Motor neuron (in vitro differentiated cells): Measurements from ENCODE around the gene ATMIN. TPM values are rescaled to one million over a fixed set of nuclear protein-coding genes. Genes with fewer than 3 reads are reported as not detected.

Experiments
- ATAC-seq, 8 experiments: fragments of 200-7000 bp; cut with Tn5 transposase; replicated peaks in 6 of 8; 2 replicates each; pipeline ENCODE4 v1.8.0; 2021; ENCODE audit warnings: mild to moderate bottlenecking in 8 of 8, moderate library complexity in 8 of 8
- H3K27ac ChIP-seq, 2 donors: fragments of 250-450 bp; sonication (Bioruptor Pico); 2 replicates each; pipeline ENCODE4 v1.9.0; 2021; ENCODE audit warnings: antibody characterized with exemption in 2 of 2, mild to moderate bottlenecking in 2 of 2, moderate library complexity in 1 of 2
- H3K4me1 ChIP-seq, 2 donors: fragments of 250-450 bp; sonication (Bioruptor Pico); replicated peaks in 1 of 2; 2 replicates each; pipeline ENCODE4 v1.6.1; 2021; ENCODE audit warnings: antibody characterized with exemption in 2 of 2, mild to moderate bottlenecking in 2 of 2, moderate library complexity in 1 of 2
- H3K4me3 ChIP-seq, 5 donors: fragments of 250-450 bp; sonication (Bioruptor Pico); 2 replicates each; pipeline ENCODE4 v1.9.0; 2021; ENCODE audit warnings: antibody characterized with exemption in 5 of 5, mild to moderate bottlenecking in 5 of 5, moderate library complexity in 4 of 5
- WGBS, 10 experiments: fragments of 450-650 bp; shearing (Covaris generic); methylation state at CpG; one replicate each; pipeline ENCODE4 v1.0.0; 2022; 5-methylcytosine and 5-hydroxymethylcytosine counted together
- in situ Hi-C, 9 experiments: fragments of 400-800 bp; cut with MboI; loops; one replicate each; pipeline ENCODE4 v1.15.0; 2021; ENCODE audit warnings: low sequenced_read_pairs in 9 of 9, low pct_unique_long_range_greater_than_20kb in 2 of 9; ENCODE audit not compliant: unreplicated experiment in 9 of 9
- total RNA-seq, 8 experiments: library from RNA; unstranded; fragments of 300-600 nt; gene quantifications; 2 replicates each; pipeline versions ENCODE4 v1.2.3 to v1.2.4, GENCODE V29; 2022

The ATMIN gene
- total RNA-seq, 8 experiments from 2014 or later, result 28.7 to 54.3 (median 31.4) TPM

- no peak for ATAC-seq
- peaks cover 0 to 11% of the 10 kb centered on the region in 2 donors for H3K4me1 ChIP-seq
- in situ Hi-C loops, result no loop called here
- H3K4me3 ChIP-seq, result no peak overlapping the region
- WGBS, 10 experiments, result 57 to 81% (median 73%) methylated on average over 3 to 9 of the region's 9 CpGs; no CpG with 5 or more reads in 1 of the 10 experiments
- no peak overlapping the region for H3K27ac ChIP-seq
Observed at GRCh38 chr16:80997139-80997798, 38.4 kb upstream of the ATMIN start.

GRCh38 chr16:80997964-80998620, 37.5 kb upstream of the ATMIN start:
- 89 to 100% (median 96%) methylated on average over 2 to 7 of the region's 7 CpGs for WGBS, 10 experiments
- in situ Hi-C loops, result no loop called here
- H3K4me1 ChIP-seq, result peaks cover 0 to 9% of the 10 kb centered on the region in 2 donors

GRCh38 chr16:81000873-81001272, 34.8 kb upstream of the ATMIN start:
- no peak overlapping the region for H3K4me3 ChIP-seq
- 74 to 100% (median 93%) methylated on average over 1 to 3 of the region's 3 CpGs for WGBS, 10 experiments
- H3K4me1 ChIP-seq, result peaks cover 7 to 10% of the 10 kb centered on the region in 2 donors
- no peak for ATAC-seq
- in situ Hi-C loops, result loop anchor here in 2 of 9 experiments (25.0 kb wide), 1 partner anchor 736 kb away; no protein-coding TSS in a partner anchor
- no peak overlapping the region for H3K27ac ChIP-seq

More at GRCh38 chr16:80997964-80998620, 37.5 kb upstream of the ATMIN start:
- no peak overlapping the region for H3K27ac ChIP-seq
- H3K4me3 ChIP-seq, result no peak overlapping the region
- ATAC-seq, result no peak

GRCh38 chr16:81001330-81001729, 34.3 kb upstream of the ATMIN start:
- peaks cover 7 to 10% of the 10 kb centered on the region in 2 donors for H3K4me1 ChIP-seq
- no peak overlapping the region for H3K4me3 ChIP-seq
- WGBS, 10 experiments, result 19 to 90% (median 60%) methylated on average over 3 to 5 of the region's 5 CpGs; no CpG with 5 or more reads in 1 of the 10 experiments
- ATAC-seq, result peak in 1 of 8 experiments; percentile 13
- no peak overlapping the region for H3K27ac ChIP-seq
- in situ Hi-C loops, result loop anchor here in 2 of 9 experiments (25.0 kb wide), 1 partner anchor 736 kb away; no protein-coding TSS in a partner anchor

- 60 to 100% (median 95%) methylated on average over 2 to 4 of the region's 4 CpGs; no CpG with 5 or more reads in 2 of the 10 experiments for WGBS, 10 experiments
- Histone ChIP-seq H3K27ac (no peak overlapping the region), H3K4me3 (no peak overlapping the region), H3K4me1 (peaks cover 9 to 10% of the 10 kb centered on the region in 2 donors)
- in situ Hi-C loops, result loop anchor here in 2 of 9 experiments (25.0 kb wide), 1 partner anchor 734 kb away; no protein-coding TSS in a partner anchor
- no peak for ATAC-seq
Observed at GRCh38 chr16:81003064-81003463, 32.6 kb upstream of the ATMIN start.

- in situ Hi-C loops, result loop anchor here in 2 of 9 experiments (25.0 kb wide), 1 partner anchor 733 kb away; no protein-coding TSS in a partner anchor
- H3K4me3 ChIP-seq, result no peak overlapping the region
- no peak for ATAC-seq
- 55 to 100% (median 94%) methylated on average over 1 to 10 of the region's 11 CpGs; no CpG with 5 or more reads in 2 of the 10 experiments for WGBS, 10 experiments
- H3K4me1 ChIP-seq, result peaks cover 10 to 13% of the 10 kb centered on the region in 2 donors
- H3K27ac ChIP-seq, result no peak overlapping the region
Observed at GRCh38 chr16:81003610-81004460, 31.8 kb upstream of the ATMIN start.

GRCh38 chr16:81004646-81005353, 30.8 kb upstream of the ATMIN start:
- peaks cover 10 to 13% of the 10 kb centered on the region in 2 donors for H3K4me1 ChIP-seq
- in situ Hi-C loops, result loop anchor here in 2 of 9 experiments (25.0 kb wide), 1 partner anchor 733 kb away; no protein-coding TSS in a partner anchor
- H3K4me3 ChIP-seq, result peak overlapping the region in 4 of 5 donors; percentile 1 to 56 (median 10)
- WGBS, 10 experiments, result 0 to 40% (median 20%) methylated on average over 2 to 11 of the region's 14 CpGs
- no peak for ATAC-seq
- no peak overlapping the region for H3K27ac ChIP-seq

- in situ Hi-C loops, result loop anchor here in 2 of 9 experiments (25.0 kb wide), 1 partner anchor 732 kb away; no protein-coding TSS in a partner anchor
- no peak for ATAC-seq
- 0 to 29% (median 9%) methylated on average over 2 to 15 of the region's 18 CpGs; no CpG with 5 or more reads in 1 of the 10 experiments for WGBS, 10 experiments
- Histone ChIP-seq H3K4me1 (peaks cover 10 to 13% of the 10 kb centered on the region in 2 donors), H3K27ac (no peak overlapping the region), H3K4me3 (peak overlapping the region; percentile 56 to 96 (median 83))
Observed at GRCh38 chr16:81005610-81006161, 30.0 kb upstream of the ATMIN start.

- peaks cover 10 to 13% of the 10 kb centered on the region in 2 donors for H3K4me1 ChIP-seq
- H3K27ac ChIP-seq, result peak overlapping the region; percentile 100
- H3K4me3 ChIP-seq, result peak overlapping the region; percentile 56 to 96 (median 83)
- in situ Hi-C loops, result loop anchor here in 2 of 9 experiments (25.0 kb wide), 1 partner anchor 731 kb away; no protein-coding TSS in a partner anchor
- ATAC-seq, result peak; percentile 26 to 42 (median 36)
- WGBS, 10 experiments, result 0 to 3% (median 0%) methylated on average over 1 to 16 of the region's 50 CpGs; no CpG with 5 or more reads in 4 of the 10 experiments
Observed at GRCh38 chr16:81006211-81006812, 29.3 kb upstream of the ATMIN start.

GRCh38 chr16:81006813-81007695, 28.6 kb upstream of the ATMIN start, which contains the start of the genes CENPN and CMC2:
Gene CENPN, plus strand, starts transcription at chr16:81007214. Its CDS starts 4,726 bp downstream, at chr16:81011940.
Gene CMC2, minus strand, starts transcription at chr16:81006885. Its CDS starts 9,491 bp downstream, at chr16:80997394.
- H3K4me3 ChIP-seq, result peak within 1 kb of the TSS; percentile 56 to 96 (median 83)
- in situ Hi-C loops, result loop anchor here in 2 of 9 experiments (25.0 kb wide), 1 partner anchor 730 kb away; no protein-coding TSS in a partner anchor

More at GRCh38 chr16:81006813-81007695, 28.6 kb upstream of the ATMIN start, which contains the start of the genes CENPN and CMC2:
- 0 to 2% (median 0%) methylated on average over 1 to 11 of the region's 75 CpGs for WGBS, 10 experiments
- ATAC-seq, result peak; percentile 83 to 94 (median 92)
- peak within 1 kb of the TSS; percentile 100 for H3K27ac ChIP-seq
- H3K4me1 ChIP-seq, result peaks cover 10 to 13% of the 10 kb centered on the region in 2 donors
